ENCODE measurements around the gene DPP4. TPM values are rescaled to one million over a fixed set of nuclear protein-coding genes. Genes with fewer than 3 reads are reported as not detected.
"Not testable (repeated sequence)": the region's sequence is repeated elsewhere in the genome, so short reads cannot be mapped to it uniquely, and the experiment has no call there.

Gene DPP4
- polyA plus RNA-seq, 5 donors, result 29.5 to 56.4 (median 50.7) TPM

DNA sequence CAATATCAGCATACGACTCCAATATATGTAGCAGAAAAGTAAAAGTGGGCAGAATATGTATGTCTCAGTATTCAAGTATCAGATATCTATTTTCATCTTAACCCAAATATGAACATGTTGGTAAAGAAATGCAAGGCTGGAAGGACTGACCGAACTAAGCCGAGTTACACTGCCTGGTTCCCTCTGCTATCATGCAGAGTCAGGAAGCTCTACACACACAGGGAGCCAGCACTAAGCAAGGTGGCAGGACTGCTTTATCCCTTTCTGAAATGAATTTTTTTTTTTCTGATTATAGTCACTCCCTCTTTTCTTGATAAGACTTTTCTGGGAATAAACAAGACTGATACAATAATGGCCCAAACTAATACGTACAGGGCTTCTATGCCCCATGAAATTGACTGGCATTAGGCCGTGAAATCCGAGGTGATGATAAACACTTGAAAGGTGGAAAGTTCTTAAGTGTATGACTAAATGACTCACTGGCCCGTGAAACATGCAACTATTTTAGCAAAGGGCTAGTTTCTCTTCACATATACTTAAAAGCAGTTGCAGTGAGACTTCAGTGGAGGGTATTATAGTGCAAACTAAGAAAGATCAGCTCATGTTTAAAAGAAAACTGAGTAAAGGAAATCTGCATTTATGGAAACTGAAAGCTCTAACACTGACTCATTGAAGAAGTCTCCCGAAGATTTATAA lies 14.9 kb downstream of the DPP4 start:
- DNase-seq, result peak in 1 of 2 donors; percentile 9

DNA sequence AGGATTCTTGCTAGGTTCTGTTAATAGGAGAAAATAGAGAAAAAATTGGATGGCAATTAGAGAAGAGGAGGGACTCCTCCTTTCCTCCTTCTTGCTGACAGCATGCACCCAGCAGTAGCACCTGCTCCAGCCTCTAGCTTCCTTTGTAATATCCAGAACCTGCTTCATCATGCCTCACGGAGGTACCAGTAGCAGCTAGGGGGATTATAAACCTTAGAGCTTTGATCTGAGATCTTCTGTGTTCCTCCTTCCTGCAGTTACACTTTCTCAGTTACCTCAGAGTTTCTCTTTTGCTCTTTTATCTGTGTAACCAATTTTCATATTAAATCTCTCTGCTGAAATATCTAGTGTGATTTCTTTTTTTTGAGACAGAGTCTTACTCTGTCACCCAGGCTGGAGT lies 16.6 kb downstream of the DPP4 start:
- DNase-seq, result no peak

DNA sequence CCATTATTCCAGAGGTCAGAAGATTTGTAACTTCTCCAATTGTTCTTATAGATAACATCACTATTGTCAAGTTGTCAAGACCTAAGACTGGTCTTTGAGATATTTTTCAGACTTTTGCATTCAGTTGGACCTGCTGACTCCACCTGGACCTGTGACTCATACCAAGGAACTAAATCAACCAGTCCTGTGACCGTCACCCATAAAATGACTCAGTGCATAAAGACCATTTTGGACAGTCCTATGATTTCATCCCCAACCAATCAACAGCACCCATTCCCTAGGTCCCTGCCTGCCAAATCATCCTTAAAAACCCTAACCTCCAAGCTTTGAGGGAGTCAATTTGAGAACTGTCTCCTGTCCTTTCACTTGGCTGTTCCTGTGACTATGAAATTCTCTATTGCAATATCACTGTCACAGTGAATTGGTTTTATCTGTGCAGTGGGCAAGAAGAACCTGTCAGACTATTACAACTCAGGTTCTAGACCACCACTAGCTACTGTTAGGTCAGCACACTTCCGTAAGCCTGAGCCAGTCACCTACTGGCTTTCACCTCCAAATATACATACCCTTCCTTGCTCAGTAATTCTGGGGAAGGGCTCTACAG lies 17.1 kb downstream of the DPP4 start:
- no peak for DNase-seq

DNA sequence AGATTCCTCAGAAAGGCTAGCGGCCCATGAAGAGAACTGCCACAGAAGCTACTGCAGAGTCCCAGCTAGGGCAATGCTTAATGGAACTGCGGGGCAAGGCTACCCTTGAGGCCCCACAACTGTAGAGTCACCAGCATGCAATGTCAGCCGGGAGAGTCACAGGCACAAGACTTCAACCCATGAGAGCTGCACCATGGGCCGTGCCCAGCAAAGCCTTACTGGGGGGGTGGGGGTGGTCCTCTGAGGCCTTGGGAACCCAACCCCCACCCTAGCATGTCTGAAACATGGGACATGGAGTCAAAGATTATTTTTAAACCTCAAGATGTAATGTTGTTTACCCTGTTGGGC lies 20.2 kb downstream of the DPP4 start:
- no peak for DNase-seq

DNA sequence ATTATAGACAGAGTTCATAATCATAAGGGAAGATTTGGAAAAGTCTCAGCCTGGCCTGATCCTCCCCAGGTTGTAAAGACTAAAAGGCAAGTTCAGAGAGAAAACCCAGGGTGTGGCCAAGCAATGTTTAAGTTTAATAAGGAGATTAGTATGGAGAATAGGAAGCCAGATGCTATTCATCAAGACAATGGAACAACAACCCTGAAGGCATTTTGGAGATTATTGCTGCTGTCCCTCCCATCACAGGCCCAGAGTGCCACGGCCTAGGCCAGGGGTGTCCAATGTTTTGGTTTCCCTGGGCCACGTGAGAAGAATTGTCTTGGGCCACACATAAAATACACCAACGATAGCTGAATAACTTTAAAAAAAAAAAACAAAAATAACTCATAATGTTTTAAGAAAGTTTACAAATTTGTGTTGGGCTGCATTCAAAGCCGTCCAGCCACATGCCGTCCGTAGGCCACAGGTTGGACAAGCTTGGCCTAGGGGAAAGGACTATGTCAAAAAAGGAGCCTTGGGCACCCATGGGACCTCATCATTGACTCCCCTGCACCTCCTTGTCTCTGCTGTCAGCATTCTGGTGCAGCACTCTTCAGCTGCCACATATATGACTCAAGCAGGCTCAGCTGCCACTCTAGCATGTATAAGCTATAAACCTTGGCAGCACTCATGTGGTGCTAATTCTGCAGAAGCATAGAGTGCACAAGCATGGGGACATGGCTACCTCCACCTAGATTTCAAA lies 20.8 kb downstream of the DPP4 start:
- DNase-seq, result no peak

DNA sequence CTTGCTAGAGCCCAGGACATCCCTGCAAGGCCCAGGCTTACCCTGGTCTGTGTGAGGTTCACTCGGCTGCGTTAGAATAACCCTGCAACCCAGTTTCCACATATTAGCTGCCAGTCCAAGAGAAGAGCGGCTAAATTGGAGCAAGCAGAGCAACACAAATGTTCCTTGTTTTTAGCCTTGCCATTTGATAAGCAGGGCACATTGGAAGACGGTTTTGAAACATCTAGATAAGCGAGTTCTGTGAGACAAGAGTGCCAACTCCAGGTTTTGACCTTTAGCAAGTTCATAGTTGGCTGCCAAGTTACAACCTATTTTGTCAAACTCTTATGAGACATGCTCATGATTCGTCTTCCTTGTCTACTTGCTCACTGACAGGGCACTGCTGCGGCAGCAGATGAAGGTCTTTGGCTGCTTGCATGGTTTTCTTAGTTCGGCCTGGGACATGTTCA lies 23.5 kb downstream of the DPP4 start:
- no peak for DNase-seq

DNA sequence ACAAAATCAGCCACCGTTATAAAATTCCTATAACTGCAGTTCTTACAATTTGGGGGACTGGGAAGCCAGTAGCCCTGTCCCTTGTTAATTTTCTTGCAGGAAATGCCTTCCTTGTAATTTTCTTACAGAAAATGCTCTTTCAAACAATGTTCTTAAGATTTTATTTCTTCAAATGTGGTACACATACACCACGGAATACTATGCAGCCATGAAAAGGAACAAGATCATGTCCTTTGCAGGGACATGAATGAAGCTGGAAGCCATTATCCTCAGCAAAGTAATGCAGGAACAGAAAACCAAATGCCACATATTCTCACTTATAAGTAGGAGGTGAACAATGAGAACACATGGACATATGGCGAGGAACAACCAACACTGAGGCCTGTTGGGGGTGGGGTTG lies 24.9 kb downstream of the DPP4 start:
- DNase-seq, result not testable (repeated sequence)

DNA sequence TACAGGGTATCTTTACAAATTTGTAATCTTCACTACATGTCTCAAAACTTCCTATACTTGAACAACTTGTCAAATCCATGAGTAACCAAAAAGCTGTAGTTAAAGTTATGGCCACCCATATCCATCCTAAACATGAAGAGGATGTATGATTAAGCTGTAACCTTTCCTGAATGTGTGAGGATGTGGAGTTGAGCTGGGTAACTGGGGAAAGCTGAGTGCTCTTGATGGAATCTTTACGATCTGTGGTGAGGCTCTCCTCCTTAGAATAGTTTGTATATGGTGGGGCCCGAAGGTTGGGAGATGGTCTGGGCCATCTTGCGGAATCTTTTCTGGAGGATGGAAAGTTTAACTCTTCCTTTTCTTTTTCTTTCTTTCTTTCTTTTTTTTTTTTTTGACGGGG lies 29.4 kb downstream of the DPP4 start:
- no peak for DNase-seq

DNA sequence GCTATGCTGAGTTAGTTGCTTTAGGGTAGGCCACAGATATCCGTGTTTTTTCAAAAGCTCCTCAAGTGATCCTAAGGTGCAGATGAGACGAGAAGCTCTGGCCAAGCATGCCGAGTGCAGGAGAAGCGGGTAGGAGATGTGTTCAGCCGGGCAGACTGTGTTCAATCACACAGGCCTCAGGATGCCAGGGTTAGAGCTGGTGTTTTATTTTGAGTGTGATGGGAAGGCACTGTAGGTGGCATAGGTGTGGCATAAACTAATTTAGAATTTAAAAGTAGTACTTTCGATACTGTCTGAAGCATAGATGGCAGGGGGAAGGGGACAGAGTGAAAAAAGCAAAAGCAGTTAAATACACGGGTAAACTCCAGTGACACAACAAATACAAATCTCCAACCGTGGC lies 30.9 kb downstream of the DPP4 start:
- no peak for DNase-seq

DNA sequence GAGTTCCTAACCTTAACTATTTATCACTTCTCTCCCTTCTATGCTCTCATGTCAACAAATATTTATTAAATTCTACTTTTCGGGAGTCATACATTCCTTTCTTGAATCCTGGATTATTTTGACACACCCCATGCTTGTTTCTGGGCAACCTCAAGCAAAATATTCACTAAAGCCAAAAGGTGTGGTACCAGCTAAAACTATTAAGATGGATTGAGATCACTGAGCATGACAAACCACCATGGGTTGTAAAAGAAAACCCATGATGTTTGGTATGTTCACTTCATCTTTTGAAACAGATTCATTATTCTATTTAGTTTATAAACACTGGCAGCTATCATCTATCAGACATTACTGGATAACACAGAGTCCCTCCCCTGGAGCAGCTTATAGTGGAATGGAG lies 32.5 kb downstream of the DPP4 start:
- no peak for DNase-seq

DNA sequence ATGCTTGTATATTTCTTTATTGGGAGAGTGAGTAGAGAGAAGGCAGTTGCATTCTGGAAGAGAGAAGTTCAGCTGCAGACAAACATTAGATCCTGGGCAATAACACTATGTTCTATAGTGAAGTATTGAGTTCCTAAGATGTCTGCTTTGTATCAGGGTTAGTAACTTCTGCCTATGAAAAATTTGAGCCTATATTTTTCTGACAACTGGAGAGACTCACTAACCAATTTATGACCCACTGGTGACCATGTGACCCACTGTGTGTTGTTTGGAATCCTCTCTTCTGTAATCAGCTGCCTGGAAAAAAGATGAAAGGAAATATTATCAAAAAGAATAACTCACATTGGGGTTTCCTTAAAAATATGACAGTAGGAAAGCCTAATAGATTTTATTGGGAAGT lies 35.3 kb downstream of the DPP4 start:
- no peak for DNase-seq

DNA sequence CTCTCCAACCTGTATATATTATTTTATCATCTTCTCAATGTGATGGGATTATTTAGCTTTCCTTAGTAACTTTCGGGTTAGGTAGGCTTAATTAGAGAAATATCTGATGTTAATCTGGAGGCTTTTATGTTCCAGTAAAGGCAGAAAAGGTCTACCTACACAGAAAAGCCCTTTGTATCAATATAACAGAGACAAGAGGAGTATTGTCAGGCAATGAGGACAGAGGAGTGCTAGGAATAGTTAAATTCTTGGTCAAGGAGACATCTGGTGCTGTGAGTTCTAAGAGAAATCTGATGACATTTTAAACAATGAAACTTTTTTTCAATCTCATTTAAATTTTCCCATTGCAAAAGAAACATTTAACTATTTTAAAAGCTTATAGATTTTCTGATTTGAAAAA lies 36.1 kb downstream of the DPP4 start:
- no peak for DNase-seq

DNA sequence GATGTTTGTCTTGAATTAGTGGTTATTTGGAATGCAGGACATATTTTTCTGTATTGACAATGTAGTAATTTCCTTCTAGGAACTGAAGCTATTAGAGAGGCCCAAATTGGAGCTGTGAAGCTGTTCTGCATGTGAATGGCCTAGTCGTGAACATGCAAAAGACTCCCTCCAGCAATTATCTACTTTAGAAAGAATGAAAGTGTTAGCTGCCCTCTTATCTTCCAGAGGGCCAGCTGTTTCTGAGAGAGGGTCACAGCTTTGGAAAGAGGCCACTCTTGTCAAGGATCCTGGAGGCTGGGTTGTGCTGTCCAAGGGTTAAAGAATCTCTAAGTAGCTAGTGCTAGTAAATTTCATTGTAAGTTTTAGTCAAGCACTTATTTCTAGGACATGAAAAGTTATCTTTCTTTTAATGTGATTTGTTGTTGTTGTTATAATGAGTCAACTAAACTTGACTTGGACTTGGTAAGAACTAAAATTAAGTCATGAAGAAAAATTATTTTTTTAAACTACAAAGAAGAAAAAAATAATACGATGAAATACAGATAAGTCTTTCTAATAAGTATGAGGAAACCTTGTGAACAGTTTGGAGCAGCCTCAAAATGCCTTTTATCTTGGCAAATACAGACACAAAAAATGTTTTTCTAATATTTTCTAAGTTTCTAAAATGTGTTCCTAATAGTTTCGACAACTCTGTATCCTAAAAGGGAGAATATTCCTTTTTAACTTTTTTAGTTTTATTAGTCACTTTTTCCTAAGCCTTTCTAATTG lies 36.8 kb downstream of the DPP4 start:
- DNase-seq, result no peak

DNA sequence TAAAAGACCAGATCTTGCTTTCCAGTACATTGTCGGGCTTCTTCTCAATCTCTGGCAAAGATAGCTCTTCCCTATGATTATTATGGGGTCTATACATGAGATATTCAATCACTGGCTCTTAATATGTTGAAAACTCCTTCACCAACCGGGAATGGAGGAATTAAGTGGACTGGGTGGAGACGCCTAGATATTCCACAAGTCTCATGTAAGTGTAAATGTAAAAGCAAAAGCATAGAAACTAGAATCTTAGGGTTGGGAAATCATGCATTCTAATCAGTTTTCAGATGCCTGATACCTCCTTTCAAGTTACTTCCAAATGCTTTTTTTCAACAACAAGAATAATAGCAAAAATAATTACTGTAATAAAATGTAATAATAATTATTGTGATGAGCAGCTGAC lies 38.0 kb downstream of the DPP4 start:
- no peak for DNase-seq

DNA sequence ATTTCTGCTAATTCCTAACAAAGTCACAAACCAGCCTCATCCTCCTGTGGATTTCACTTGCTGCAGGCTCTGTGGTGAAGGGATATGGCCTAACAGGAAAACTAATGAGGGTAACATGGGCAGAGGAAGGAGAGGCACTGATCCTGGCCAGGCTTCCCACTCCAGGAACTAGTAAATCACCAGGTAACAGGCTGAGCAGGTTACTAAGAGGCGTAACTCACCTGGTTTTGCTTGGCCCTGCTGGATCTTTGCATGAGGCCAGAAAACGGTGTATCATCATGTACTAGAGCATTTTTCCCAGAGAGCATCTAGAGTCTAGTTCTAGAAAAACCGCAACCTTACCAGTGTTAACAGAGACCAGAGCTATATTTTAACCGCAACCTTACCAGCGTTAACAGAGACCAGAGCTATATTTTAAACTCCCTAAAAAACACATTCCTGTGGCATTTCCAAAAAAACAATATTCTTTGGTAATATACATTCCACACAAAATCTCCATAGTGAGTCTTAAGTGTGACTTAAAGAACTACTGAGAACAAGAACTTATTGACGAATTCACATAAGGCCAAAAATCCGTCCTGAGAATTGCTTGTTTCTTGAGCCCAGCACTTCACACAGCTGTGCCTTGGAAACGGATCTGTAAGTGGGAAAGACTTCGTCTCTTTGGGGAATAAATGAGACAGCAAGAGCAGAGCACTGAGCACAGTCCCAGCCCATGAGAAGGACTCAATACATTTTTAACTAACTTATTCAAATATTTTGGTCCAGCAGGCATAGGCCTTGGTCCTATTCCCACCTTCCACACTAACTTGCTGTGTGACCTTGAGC lies 43.4 kb downstream of the DPP4 start:
- DNase-seq, result no peak

DNA sequence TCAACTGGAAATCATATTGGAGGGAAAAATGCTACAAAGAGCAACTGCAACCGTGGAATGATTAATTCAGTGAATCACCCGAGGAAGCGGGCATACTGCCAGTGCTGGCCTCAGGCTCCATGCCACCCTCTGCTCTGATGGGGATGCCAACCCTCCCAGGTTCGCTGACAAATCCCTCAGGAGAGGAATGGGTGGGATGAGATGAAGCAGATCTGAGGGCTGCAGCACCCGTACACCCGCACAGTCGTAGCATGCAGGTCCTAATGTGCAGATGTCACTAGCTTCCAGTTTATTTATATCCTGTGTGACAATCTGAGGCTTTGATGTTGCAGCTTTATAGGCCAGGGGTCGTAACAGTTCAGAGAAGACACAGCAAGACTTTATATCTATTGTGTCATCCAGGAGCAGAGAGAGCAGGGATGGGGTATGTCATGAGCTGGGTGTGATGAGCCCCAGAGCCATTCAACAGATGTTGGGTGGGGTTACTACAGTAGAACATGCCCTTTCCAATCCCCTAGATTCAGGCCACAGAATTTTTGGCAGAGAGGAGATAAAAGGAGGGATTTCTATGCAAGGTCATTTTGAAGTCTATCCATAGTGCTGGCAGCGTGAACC lies 44.6 kb downstream of the DPP4 start:
- DNase-seq, result no peak

DNA sequence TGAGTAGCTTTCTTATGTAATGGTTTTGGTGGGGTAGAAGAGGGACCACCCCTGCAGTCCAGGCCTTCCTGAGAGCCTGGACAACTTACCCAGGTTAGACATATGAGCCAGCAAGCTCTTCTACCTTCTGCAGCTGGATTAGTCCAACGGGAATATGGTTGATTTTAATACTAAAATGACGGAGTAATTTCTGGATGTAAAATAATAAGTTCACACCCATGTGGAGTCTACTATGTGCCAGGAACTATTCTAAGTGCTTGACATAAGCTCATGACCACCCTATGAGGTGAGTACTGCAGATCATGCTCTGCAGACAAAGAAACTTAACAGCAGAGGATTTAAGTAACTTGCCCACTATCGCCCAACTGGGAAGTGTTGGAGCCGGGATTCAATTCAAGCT lies 45.5 kb downstream of the DPP4 start:
- DNase-seq, result no peak

DNA sequence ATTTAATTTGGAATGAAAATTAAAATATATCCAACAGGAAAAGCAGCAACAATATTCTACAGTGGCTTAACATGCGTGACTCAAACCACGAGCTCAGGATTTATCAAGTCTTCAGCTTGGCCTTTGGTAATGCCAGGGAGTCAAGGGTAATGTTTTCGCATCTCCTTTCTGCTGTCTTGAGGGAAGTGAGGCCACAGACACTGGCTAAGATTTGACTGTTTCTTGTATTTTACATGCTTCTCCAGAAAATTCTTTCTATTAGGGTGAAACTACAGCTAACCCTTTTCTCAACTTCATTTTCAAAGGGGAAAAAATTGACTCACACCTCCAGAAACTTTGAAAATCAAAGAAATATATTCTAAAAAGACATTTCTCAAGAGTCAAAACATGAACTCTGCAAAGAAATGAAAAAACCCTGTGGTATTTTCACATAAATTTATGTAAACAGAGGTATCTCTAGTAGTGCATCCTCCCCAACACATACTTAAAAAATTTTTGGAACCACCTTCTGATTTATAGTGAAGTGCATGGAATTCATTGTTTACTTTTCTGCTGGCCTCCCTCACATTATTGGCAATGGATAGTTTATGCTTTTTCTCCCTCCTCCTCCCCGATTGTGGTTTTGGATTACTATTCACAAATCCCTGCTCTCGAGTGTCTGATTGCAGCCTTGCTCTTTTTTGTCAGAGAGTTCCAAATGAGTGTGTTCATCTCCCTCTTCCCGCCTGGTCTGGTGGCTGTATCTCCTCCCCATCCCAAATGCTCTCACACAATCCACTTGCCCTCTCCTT lies 48.7 kb downstream of the DPP4 start:
- DNase-seq, result no peak

DNA sequence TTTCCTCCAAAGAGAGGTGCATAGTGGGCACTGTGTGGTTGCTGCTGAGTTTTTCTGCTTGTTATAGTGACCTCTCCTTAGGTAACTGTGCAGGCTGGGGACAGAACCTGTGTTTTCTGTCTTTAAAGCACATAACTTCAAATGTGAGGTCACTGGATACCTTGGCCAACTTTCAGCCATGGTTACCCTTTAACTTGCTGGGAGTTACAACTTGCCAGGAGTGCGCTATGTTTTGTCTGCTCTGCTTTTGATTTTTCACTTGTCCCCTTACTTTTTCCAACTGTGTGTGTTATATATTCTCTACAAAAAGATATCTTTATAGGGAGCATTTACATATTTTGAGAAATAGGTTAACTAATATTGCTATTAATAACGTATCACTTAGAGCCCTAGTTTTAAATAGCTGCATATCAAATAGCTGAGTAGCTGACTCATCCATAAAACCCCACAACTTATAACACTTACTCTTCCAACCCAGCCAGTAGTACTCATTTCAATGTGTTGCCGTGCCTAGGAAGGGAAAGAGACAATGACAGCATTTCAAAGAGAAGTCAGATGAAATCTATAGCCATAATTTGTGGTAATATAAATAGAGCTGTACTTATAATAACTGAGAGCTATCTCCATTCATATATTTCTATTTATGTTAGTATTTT lies 51.6 kb downstream of the DPP4 start:
- no peak for DNase-seq
